HUES64 (cell line): ENCODE results near the gene CBX6.

ENCODE experiments used
- H3K27ac ChIP-seq: 2 replicates; pipeline ENCODE4 v1.7.0; 2013; ENCODE audit warnings: low read depth, low read length, inconsistent platforms
- H3K27me3 ChIP-seq: 2 replicates; pipeline ENCODE4 v1.6.1; 2013; ENCODE audit warnings: mild to moderate bottlenecking, low read length; ENCODE audit not compliant: insufficient read depth
- H3K36me3 ChIP-seq: 2 replicates; pipeline ENCODE4 v1.6.1; 2013; ENCODE audit warnings: mild to moderate bottlenecking, low read length; ENCODE audit not compliant: insufficient read depth
- H3K4me1 ChIP-seq: 2 replicates; pipeline ENCODE4 v1.6.1; 2013; ENCODE audit warnings: mild to moderate bottlenecking, low read length, moderate library complexity; ENCODE audit not compliant: insufficient read depth
- H3K4me3 ChIP-seq: 2 replicates; pipeline ENCODE4 v1.5.1; 2013; ENCODE audit warnings: mild to moderate bottlenecking, low read length, moderate library complexity
- H3K9ac ChIP-seq: 2 replicates; pipeline ENCODE4 v1.6.1; 2013; ENCODE audit warnings: mild to moderate bottlenecking, low read depth, low read length
- H3K9me3 ChIP-seq: 2 replicates; pipeline ENCODE4 v1.6.1; 2013; ENCODE audit warnings: low read depth, low read length; ENCODE audit not compliant: insufficient read depth
- WGBS: fragments of 150-250, 120-280 bp; methylation state at CpG from one replicate; pipeline ENCODE4 v1.1.7; 2013; ENCODE audit warnings: missing lambda C conversion rate; 5-methylcytosine and 5-hydroxymethylcytosine counted together

CBX6 gene

GRCh38 chr22:38866024-38866398 lies 6.0 kb downstream of the CBX6 start:
- no peaks in the 10 kb centered on the region for H3K9me3 ChIP-seq
- peaks cover 31% of the 10 kb centered on the region for H3K36me3 ChIP-seq
- peaks cover 36% of the 10 kb centered on the region for H3K4me1 ChIP-seq
- no peak overlapping the region for H3K9ac ChIP-seq
- no peaks in the 10 kb centered on the region for H3K27me3 ChIP-seq
- no peak overlapping the region for H3K4me3 ChIP-seq
- 81% methylated on average over 15 of the region's 15 CpGs for WGBS
- no peak overlapping the region for H3K27ac ChIP-seq

GRCh38 chr22:38865201-38866023 lies 6.6 kb downstream of the CBX6 start:
- Histone ChIP-seq H3K9me3 (no peaks in the 10 kb centered on the region), H3K9ac (no peak overlapping the region), H3K4me1 (peaks cover 30% of the 10 kb centered on the region), H3K4me3 (no peak overlapping the region), H3K27me3 (no peaks in the 10 kb centered on the region), H3K27ac (no peak overlapping the region; the same call in 1 of the 2 replicates), H3K36me3 (peaks cover 31% of the 10 kb centered on the region)
- WGBS = 92% methylated on average over 20 of the region's 20 CpGs

DNA sequence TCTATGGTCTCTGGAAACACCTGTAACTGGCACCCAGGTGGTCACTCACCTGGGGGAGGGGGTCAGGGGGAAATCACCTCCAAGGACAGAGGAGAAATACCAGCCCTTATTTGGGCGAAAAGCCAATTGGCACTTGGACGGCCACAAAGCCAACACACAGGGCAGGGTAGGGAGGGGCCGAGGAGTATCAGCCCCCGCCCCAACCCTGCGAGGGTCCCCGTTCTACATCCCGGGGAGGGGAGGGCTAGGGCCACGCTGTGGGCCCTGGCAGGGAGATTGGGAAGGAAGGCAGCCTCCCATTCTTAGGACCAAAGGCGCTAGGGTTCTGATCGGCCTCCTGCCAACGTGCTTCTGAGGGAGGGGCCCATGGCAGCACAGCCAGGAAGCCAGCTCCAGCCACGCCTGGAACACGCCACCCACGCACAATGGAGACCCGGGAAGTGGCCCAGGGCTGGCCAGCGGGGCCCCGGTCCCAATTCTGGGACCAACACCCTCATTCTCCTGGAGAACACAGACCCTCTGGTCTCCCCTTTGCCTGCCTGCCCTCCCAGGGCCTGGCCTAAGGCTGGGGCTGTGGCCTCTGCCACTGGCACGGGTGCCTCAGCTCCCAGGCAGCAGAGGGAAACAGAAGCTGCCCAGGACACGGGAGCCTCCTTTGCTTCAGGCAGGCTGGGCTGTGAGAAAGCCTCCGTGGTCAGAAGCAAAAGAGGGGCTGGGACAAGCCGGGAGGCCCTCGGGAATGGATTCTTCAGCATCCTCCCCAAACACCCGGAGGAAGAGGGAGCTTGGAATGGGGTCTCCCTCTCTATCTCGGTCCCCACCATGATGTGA lies 7.4 kb downstream of the CBX6 start:
- WGBS = 77% methylated on average over 23 of the region's 24 CpGs
- H3K4me3 ChIP-seq = no peak overlapping the region
- no peaks in the 10 kb centered on the region for H3K9me3 ChIP-seq
- peaks cover 29% of the 10 kb centered on the region for H3K4me1 ChIP-seq
- H3K9ac ChIP-seq = peak overlapping the region; percentile 45
- no peaks in the 10 kb centered on the region for H3K27me3 ChIP-seq
- peaks cover 26% of the 10 kb centered on the region for H3K36me3 ChIP-seq
- peak overlapping the region; percentile 67; the same call in 1 of the 2 replicates for H3K27ac ChIP-seq

DNA sequence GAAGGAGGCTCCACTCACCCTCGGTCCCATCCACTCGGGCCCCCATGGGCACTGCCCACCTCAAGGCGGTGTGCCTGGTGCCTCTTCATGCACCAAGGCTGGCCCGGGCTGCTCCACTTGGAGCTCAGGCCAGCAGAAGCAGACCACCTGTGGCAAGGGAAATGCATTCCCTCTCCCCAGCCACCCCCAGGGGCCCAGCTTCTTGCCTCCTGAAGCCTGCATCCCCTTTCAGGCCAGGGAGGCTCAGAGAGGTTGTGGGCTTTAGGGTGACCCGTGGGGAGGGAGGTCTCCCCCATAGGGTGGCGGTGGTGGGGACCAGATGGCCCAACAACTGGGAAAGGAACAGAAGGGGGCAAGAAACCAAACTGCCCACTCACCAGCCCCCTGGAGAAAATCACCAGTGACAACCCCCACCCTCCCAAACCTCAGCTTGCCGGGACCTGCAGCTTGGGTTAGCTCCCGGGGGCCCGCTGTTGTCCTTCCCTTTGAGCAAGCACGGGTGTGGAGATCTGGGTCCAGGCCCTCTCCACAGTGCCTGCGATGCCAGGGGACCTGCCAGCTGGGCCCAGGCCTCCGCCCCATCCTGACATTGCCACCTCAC lies 8.4 kb downstream of the CBX6 start:
- Histone ChIP-seq H3K9ac (no peak overlapping the region), H3K27me3 (no peaks in the 10 kb centered on the region), H3K4me1 (peaks cover 25% of the 10 kb centered on the region), H3K36me3 (peaks cover 20% of the 10 kb centered on the region), H3K27ac (peak overlapping the region; percentile 58; the same call in 1 of the 2 replicates), H3K4me3 (no peak overlapping the region), H3K9me3 (no peaks in the 10 kb centered on the region)
- WGBS = 89% methylated on average over 12 of the region's 12 CpGs

GRCh38 chr22:38862375-38863329 lies 9.4 kb downstream of the CBX6 start:
- Histone ChIP-seq H3K27me3 (no peaks in the 10 kb centered on the region), H3K36me3 (peaks cover 12% of the 10 kb centered on the region), H3K9ac (no peak overlapping the region), H3K27ac (peak overlapping the region; percentile 49; the same call in 1 of the 2 replicates), H3K9me3 (no peaks in the 10 kb centered on the region), H3K4me1 (peaks cover 25% of the 10 kb centered on the region), H3K4me3 (no peak overlapping the region)
- WGBS = 70% methylated on average over 11 of the region's 14 CpGs

- Histone ChIP-seq H3K9me3 (no peaks in the 10 kb centered on the region), H3K36me3 (peaks cover 10% of the 10 kb centered on the region; the same call in 1 of the 2 replicates), H3K4me3 (no peak overlapping the region), H3K27ac (no peak overlapping the region; the same call in 1 of the 2 replicates), H3K27me3 (no peaks in the 10 kb centered on the region), H3K9ac (no peak overlapping the region), H3K4me1 (peaks cover 25% of the 10 kb centered on the region)
- 47% methylated on average over 10 of the region's 12 CpGs for WGBS
Observed at GRCh38 chr22:38861927-38862326, 10.1 kb downstream of the CBX6 start.

GRCh38 chr22:38861170-38861876 lies 10.7 kb downstream of the CBX6 start:
- WGBS = 23% methylated on average over 13 of the region's 13 CpGs
- Histone ChIP-seq H3K9me3 (no peaks in the 10 kb centered on the region), H3K4me1 (peaks cover 25% of the 10 kb centered on the region), H3K27me3 (no peaks in the 10 kb centered on the region), H3K27ac (no peak overlapping the region), H3K4me3 (no peak overlapping the region), H3K9ac (no peak overlapping the region), H3K36me3 (peaks cover 10% of the 10 kb centered on the region; the same call in 1 of the 2 replicates)

DNA sequence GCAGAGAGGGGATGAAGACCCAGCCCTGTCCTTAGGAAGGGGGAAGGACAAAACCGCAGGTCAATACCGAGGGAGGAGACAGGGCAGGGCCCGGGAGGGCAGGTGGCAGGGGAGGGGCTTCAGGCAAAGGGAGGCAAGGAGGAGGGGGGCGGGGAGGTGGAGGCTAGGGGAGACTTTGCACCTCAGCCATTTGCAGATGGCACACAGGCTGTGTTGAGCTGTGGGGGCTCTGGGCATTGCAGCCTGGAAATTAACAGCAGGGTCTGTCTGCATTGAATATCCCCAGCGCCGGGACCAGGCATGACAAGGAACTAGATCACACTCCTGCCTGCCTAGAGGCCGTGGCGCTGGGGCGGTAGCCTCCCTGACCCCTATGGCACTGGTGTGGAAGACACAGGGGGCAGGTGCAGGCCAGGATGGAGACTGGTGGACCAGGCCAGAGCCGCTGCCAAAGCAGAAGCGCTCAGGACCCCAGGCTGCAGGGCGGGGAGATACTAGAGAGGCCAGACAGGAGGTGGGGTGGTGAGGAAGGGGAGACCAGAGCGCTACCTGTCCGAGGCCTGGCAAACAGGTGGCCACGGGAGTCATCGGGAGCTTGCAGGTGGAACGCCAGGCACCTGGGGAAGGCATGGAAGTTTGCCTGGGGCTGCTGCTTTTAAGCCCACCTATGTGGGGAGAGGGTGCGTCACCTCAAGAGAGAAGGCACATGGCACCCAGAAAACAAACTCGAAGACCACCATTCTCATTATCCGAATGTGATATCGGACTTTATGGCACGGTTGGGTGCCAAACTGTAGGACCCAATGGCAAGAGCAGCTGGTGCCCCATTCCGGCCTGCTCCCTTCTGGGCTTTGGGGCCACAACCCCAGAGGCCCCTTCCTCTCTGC lies 11.5 kb downstream of the CBX6 start:
- Histone ChIP-seq H3K4me3 (no peak overlapping the region), H3K27me3 (no peaks in the 10 kb centered on the region), H3K9me3 (no peaks in the 10 kb centered on the region), H3K9ac (no peak overlapping the region), H3K27ac (no peak overlapping the region), H3K4me1 (peaks cover 25% of the 10 kb centered on the region), H3K36me3 (peaks cover 3% of the 10 kb centered on the region; the same call in 1 of the 2 replicates)
- 70% methylated on average over 23 of the region's 23 CpGs for WGBS

GRCh38 chr22:38859581-38860282 lies 12.3 kb downstream of the CBX6 start:
- no peak overlapping the region for H3K27ac ChIP-seq
- H3K36me3 ChIP-seq = no peaks in the 10 kb centered on the region
- peaks cover 21% of the 10 kb centered on the region for H3K4me1 ChIP-seq
- H3K27me3 ChIP-seq = no peaks in the 10 kb centered on the region
- H3K4me3 ChIP-seq = no peak overlapping the region
- H3K9ac ChIP-seq = no peak overlapping the region
- no peaks in the 10 kb centered on the region for H3K9me3 ChIP-seq
- 93% methylated on average over 14 of the region's 14 CpGs for WGBS
